ENCODE data around the gene PRKAR2B. TPM values are rescaled to one million over a fixed set of nuclear protein-coding genes. Genes with fewer than 3 reads are reported as not detected.
A peak's percentile ranks its signal among the peaks of the same experiment; 100 is the strongest.
"Not testable (repeated sequence)": the region's sequence is repeated elsewhere in the genome, so short reads cannot be mapped to it uniquely, and the experiment has no call there.

The PRKAR2B gene
- total and polyA plus RNA-seq, 5 experiments from 2014 or later = 0.62 to 0.75 (median 0.66) TPM

- peaks cover 0 to 1% (median 0%) of the 10 kb centered on the region in 5 donors for H3K27me3 Mint-ChIP-seq
- no peak overlapping the region for H3K27ac Mint-ChIP-seq
- POLR2A ChIA-PET = no interaction called here
- no peak overlapping the region for H3K4me3 Mint-ChIP-seq
- no peak for ATAC-seq
- no peaks in the 10 kb centered on the region for H3K4me1 Mint-ChIP-seq
- H3K36me3 Mint-ChIP-seq = no peaks in the 10 kb centered on the region
- no peak for DNase-seq
- no peaks in the 10 kb centered on the region for H3K9me3 Mint-ChIP-seq
Measured at GRCh38 chr7:107077699-107078516, 33.4 kb downstream of the PRKAR2B start.

- Mint-ChIP-seq H3K36me3 (no peaks in the 10 kb centered on the region), H3K9me3 (no peaks in the 10 kb centered on the region), H3K27me3 (peaks cover 0 to 1% (median 0%) of the 10 kb centered on the region in 5 donors), H3K4me1 (no peaks in the 10 kb centered on the region), H3K4me3 (no peak overlapping the region), H3K27ac (no peak overlapping the region)
- DNase-seq (no peak), ATAC-seq (no peak)
- POLR2A ChIA-PET = no interaction called here
Measured at GRCh38 chr7:107078517-107078966, 34.0 kb downstream of the PRKAR2B start.

DNA sequence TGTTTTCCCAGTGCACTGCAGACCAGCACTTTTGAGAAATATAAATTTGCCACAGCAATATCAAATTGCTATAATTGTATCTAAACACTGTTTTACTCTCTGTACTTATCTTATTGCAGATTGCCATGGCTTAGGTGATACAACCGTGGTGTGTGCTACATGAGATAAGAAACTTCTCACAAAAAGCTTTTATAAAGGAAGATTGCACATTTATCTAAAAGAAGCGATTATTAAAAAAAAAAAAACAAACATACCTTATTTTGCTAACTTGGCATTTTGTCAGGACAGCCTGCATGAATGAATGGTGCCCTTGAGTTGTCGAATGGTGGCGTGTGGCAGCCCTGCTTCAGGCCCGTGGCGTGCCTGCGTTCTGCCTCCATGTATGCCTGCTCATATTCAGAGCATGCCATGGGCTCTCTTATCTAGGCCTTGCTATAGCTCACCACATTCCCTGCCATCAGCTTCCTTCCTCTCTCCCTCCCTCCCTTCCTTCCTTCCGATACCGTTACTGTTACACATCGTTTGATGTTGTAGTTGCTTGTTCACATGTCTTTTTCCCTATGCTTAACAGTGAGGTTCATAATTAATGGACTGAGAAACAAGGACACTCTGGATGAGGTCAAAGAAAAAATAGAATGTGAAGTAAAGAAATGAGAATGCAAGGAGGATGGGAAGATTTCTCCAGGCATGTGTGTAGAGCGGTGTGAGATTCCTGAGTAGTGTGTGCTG, 34.9 kb downstream of the PRKAR2B start:
- no peak overlapping the region for H3K27ac Mint-ChIP-seq
- no peaks in the 10 kb centered on the region for H3K9me3 Mint-ChIP-seq
- no peak for ATAC-seq
- H3K36me3 Mint-ChIP-seq = no peaks in the 10 kb centered on the region
- H3K4me3 Mint-ChIP-seq = no peak overlapping the region
- H3K4me1 Mint-ChIP-seq = no peaks in the 10 kb centered on the region
- H3K27me3 Mint-ChIP-seq = peaks cover 0 to 1% (median 0%) of the 10 kb centered on the region in 5 donors
- POLR2A ChIA-PET = no interaction called here
- DNase-seq = no peak

DNA sequence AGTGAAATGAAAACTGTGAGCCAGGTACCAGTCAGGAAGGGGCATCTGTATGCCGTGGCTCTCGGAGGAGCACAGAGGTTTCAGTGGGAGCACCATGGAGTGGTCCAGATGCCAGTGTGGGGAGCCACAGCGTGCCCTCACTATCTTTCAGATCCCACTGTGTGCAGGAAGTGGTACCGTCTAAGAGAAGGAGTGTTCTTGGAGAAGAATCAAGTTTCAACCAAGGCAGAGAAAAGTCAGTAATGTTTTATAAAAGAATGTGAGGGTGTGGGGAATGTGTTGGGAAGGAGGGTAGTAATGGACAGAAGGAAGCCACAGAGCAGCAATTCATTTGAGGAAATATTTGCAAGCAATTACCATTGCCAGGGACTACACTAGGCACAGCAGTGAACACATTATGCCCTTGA, 35.6 kb downstream of the PRKAR2B start:
- no peak overlapping the region for H3K27ac Mint-ChIP-seq
- ATAC-seq (no peak), DNase-seq (no peak)
- H3K4me1 Mint-ChIP-seq = no peaks in the 10 kb centered on the region
- peaks cover 0 to 1% (median 0%) of the 10 kb centered on the region in 5 donors for H3K27me3 Mint-ChIP-seq
- POLR2A ChIA-PET = no interaction called here
- no peaks in the 10 kb centered on the region for H3K9me3 Mint-ChIP-seq
- H3K4me3 Mint-ChIP-seq = no peak overlapping the region
- H3K36me3 Mint-ChIP-seq = no peaks in the 10 kb centered on the region

GRCh38 chr7:107080533-107080932, 36.0 kb downstream of the PRKAR2B start:
- Mint-ChIP-seq H3K4me3 (no peak overlapping the region), H3K4me1 (no peaks in the 10 kb centered on the region), H3K36me3 (no peaks in the 10 kb centered on the region), H3K27ac (no peak overlapping the region), H3K9me3 (no peaks in the 10 kb centered on the region), H3K27me3 (peaks cover 0 to 1% (median 0%) of the 10 kb centered on the region in 5 donors)
- DNase-seq (no peak), ATAC-seq (no peak)
- POLR2A ChIA-PET = no interaction called here

GRCh38 chr7:107085180-107085579, 40.7 kb downstream of the PRKAR2B start:
- ATAC-seq (no peak), DNase-seq (no peak)
- POLR2A ChIA-PET = no interaction called here
- H3K4me1 Mint-ChIP-seq = no peaks in the 10 kb centered on the region
- H3K9me3 Mint-ChIP-seq = no peaks in the 10 kb centered on the region
- no peak overlapping the region for H3K27ac Mint-ChIP-seq
- no peak overlapping the region for H3K4me3 Mint-ChIP-seq
- no peaks in the 10 kb centered on the region for H3K27me3 Mint-ChIP-seq
- H3K36me3 Mint-ChIP-seq = no peaks in the 10 kb centered on the region

DNA sequence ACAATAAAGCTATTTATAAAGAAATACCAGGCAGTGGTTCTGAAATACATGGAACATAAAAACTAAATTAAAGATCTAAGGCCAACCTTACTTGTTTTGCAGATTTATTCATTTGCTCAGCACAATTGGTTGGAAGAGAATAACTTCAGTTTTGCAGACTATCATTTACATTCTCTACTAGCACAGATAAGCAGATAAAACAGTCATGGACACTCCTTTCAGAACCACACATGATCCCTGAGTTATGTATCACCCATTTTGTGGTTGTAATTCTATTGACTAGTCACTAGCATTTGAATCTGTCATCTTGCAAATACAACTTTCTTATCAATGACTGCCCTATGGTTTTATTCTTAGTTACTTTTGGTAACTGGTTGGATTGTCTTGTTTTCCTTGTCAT, 45.1 kb downstream of the PRKAR2B start:
- no peak for ATAC-seq
- Mint-ChIP-seq H3K4me1 (peaks cover 0 to 4% (median 2%) of the 10 kb centered on the region in 4 donors), H3K9me3 (no peaks in the 10 kb centered on the region), H3K36me3 (no peaks in the 10 kb centered on the region), H3K4me3 (no peak overlapping the region), H3K27ac (no peak overlapping the region), H3K27me3 (no peaks in the 10 kb centered on the region)
- POLR2A ChIA-PET = no interaction called here
- no peak for DNase-seq

GRCh38 chr7:107090457-107090856, 46.0 kb downstream of the PRKAR2B start:
- H3K27ac Mint-ChIP-seq = no peak overlapping the region
- no peaks in the 10 kb centered on the region for H3K9me3 Mint-ChIP-seq
- peaks cover 0 to 4% (median 2%) of the 10 kb centered on the region in 4 donors for H3K4me1 Mint-ChIP-seq
- DNase-seq (no peak), ATAC-seq (no peak)
- H3K4me3 Mint-ChIP-seq = no peak overlapping the region
- no peaks in the 10 kb centered on the region for H3K27me3 Mint-ChIP-seq
- POLR2A ChIA-PET = interaction anchor here (1.6 kb wide), 1 partner anchor 36 kb away, joined by 8 read pairs; no protein-coding TSS in a partner anchor
- H3K36me3 Mint-ChIP-seq = no peaks in the 10 kb centered on the region

GRCh38 chr7:107091306-107091705, 46.8 kb downstream of the PRKAR2B start:
- DNase-seq (no peak), ATAC-seq (no peak)
- H3K4me1 Mint-ChIP-seq = peaks cover 0 to 4% (median 2%) of the 10 kb centered on the region in 4 donors
- H3K27me3 Mint-ChIP-seq = no peaks in the 10 kb centered on the region
- no peaks in the 10 kb centered on the region for H3K9me3 Mint-ChIP-seq
- H3K27ac Mint-ChIP-seq = no peak overlapping the region
- POLR2A ChIA-PET = interaction anchor here (1.6 kb wide), 1 partner anchor 35 kb away, joined by 8 read pairs; no protein-coding TSS in a partner anchor
- H3K36me3 Mint-ChIP-seq = no peaks in the 10 kb centered on the region
- no peak overlapping the region for H3K4me3 Mint-ChIP-seq

GRCh38 chr7:107093671-107094070, 49.2 kb downstream of the PRKAR2B start:
- H3K4me1 Mint-ChIP-seq, H3K36me3 Mint-ChIP-seq, H3K9me3 Mint-ChIP-seq, DNase-seq, H3K4me3 Mint-ChIP-seq, H3K27me3 Mint-ChIP-seq, POLR2A ChIA-PET, H3K27ac Mint-ChIP-seq, ATAC-seq: not testable (repeated sequence)

- Mint-ChIP-seq H3K9me3 (peaks cover 0 to 27% (median 9%) of the 10 kb centered on the region in 9 donors), H3K36me3 (peaks cover 0 to 25% (median 10%) of the 10 kb centered on the region in 3 donors)
- H3K27me3 Mint-ChIP-seq, H3K4me1 Mint-ChIP-seq, H3K27ac Mint-ChIP-seq, DNase-seq, ATAC-seq, POLR2A ChIA-PET, H3K4me3 Mint-ChIP-seq: not testable (repeated sequence)
Measured at GRCh38 chr7:107099154-107099553, 54.6 kb downstream of the PRKAR2B start.

DNA sequence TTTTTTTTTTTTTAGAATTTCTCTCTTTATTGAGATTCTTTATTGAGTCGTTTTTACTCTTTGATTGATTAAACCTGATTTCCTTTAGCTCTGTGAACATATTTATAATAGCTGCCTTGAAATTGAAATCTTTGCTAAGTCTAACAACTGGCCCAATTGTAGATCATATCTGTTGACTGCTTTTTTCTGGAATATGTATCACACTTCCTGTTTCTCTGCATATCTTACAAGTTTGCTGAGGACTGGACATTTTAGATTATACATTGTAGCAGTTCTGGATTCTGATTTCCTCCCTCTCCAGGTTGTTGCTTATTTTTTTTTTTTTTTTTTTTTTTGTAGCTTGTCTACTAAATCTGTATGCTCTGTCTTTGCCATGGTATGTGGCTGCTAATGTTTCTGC, 56.3 kb downstream of the PRKAR2B start:
- POLR2A ChIA-PET = no interaction called here
- ATAC-seq = no peak
- Mint-ChIP-seq H3K27ac (no peak overlapping the region), H3K9me3 (peaks cover 0 to 27% (median 9%) of the 10 kb centered on the region in 9 donors), H3K4me1 (peaks cover 0 to 6% (median 5%) of the 10 kb centered on the region in 4 donors), H3K4me3 (no peak overlapping the region), H3K27me3 (peaks cover 0 to 3% (median 1%) of the 10 kb centered on the region in 5 donors), H3K36me3 (peaks cover 0 to 25% (median 10%) of the 10 kb centered on the region in 3 donors)
- DNase-seq = no peak

GRCh38 chr7:107103369-107103768, 58.9 kb downstream of the PRKAR2B start:
- peak overlapping the region; percentile 6 to 80 (median 46) for H3K4me3 Mint-ChIP-seq
- POLR2A ChIA-PET = no interaction called here

More at GRCh38 chr7:107103369-107103768, 58.9 kb downstream of the PRKAR2B start:
- DNase-seq (peak in 3 of 10 donors; percentile 10 to 15 (median 13)), ATAC-seq (peak in 1 of 2 donors; percentile 53)
- Mint-ChIP-seq H3K36me3 (peaks cover 0 to 20% (median 8%) of the 10 kb centered on the region in 3 donors), H3K27ac (peak overlapping the region in 4 of 10 donors; percentile 72 to 85 (median 79)), H3K9me3 (peaks cover 0 to 22% (median 9%) of the 10 kb centered on the region in 9 donors), H3K27me3 (peaks cover 0 to 5% (median 0%) of the 10 kb centered on the region in 5 donors), H3K4me1 (peaks cover 0 to 6% (median 5%) of the 10 kb centered on the region in 4 donors)
